ENCODE data around the gene GTPBP4.

Gene GTPBP4

DNA sequence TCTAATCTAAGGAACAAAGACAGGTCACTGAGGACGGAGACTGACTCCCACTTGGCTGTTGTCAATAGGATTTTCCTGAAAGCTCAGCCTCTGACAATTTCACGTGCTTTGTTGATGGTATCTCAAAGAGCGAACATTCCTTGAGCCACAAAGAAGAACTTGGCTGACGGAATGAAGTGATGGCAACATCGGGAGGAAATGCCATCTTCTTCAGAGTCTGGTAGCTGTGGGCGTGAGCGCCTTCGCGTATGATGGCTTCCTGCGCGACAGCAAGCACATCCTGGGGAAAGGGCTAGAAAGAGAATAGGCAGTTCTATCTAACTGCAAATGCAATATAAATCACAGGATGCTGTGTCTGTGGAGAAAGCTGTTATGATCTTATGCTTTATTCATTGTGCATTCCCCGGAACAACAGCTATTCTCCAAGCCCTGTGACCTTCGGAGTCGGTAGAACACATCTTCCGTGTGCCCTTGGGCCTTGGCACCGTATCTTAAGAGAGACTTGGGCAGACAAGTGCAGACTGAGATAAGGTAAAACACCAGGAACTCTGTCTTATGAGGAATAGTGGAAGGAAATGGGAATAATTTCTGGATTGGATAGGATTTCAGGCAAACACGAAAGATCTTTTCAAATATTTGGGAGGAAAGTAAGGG, 19.6 kb upstream of the GTPBP4 start:
- no peak for DNase-seq

GRCh38 chr10:969473-970150, 18.6 kb upstream of the GTPBP4 start:
- DNase-seq, result no peak

DNA sequence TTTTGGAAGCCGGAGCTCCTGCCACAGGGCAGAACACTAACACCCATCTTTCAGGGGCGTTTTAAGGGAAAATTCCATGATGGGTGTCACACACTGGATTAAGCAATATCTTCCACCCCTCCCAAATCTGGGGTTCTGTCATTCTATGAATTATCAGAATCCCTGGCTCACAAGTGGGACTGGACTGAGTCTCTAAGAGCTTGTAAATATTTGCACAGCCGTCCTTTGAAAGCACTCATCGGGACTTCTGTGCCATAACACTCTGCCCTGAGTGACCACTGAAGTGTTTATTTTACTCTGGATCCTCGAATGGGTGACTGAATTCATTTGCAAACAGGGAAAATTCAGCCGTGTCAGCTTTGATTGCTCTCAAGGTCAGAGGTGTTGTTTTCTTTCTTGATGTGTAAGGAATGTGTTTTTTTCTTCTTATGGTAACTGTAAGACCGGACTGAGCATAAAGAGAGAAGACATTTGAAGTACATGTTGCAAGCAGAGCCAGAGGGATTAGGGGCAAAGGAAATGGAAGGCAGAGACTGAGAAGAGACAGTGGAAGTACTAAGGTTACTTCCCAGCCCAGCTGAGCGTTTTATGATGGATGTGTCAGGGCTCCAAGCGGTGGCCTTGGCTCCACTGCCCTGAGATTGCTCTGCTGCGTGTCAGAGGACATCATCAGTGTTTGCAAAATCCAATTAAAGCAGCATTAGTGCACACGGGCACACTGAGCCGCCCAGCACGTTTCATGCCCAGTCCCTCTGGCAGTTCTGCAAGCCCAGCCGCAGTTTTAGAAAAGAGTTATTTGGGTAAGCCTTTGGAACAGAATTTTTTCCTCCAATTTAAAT, 17.7 kb upstream of the GTPBP4 start:
- DNase-seq, result no peak

- no peak for DNase-seq
Measured at GRCh38 chr10:971150-971542, 17.1 kb upstream of the GTPBP4 start.

GRCh38 chr10:971613-972012, 16.6 kb upstream of the GTPBP4 start:
- DNase-seq, result no peak

DNA sequence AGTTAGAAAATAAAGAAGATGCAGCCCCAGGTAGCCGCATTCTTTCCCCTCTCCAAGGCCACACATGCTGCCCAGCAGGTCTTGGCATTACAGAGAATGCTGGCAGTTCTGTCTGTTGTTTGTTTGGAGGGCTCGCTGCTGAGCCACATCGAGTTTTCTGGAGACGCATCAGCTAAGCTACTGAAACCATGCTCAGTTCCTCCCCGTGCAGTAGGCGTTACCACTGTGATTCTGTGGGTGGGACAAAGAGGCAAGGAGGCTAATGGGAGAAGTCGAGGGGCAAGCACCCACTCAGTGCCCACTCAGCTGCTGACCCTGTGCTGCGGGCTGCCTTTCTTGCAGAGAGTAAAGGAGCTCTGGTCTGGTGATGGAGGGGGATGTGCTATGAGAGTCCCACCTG, 15.5 kb upstream of the GTPBP4 start:
- no peak for DNase-seq

DNA sequence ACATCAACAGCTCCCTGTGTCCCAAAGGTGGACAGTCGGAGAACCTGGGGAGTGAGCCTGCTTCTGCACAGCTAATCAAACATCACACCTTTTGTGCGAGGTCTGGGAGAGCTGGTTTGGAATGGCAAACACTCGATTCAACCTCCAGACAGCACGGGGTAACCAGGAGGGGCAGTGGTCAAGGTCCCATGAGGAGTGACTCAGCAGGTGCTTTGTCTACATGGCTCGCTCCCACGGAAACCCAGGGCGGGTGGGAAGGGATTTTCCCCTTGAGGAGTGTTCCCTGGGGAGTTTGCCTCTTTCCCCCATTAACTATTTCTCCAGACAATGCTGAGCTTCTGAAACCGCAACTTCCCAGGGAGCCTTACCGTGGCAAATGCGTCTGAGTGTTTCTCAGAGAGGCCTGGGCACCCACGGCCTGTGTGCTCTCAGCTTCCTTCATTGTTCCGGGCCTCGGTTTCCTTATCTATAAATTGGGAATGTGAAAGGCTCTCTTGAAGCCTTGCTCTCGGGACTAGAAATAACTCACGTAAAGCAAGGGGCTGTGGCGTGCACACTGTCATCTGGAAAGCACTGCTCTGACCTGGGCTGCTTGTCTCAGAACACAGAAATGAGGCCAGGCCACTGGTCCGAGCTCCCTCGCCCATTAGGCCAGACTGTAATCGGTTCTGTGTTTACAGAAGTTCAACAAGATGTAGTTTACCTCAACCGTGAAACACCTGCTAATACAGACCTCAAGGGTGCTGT, 14.0 kb upstream of the GTPBP4 start:
- no peak for DNase-seq

DNA sequence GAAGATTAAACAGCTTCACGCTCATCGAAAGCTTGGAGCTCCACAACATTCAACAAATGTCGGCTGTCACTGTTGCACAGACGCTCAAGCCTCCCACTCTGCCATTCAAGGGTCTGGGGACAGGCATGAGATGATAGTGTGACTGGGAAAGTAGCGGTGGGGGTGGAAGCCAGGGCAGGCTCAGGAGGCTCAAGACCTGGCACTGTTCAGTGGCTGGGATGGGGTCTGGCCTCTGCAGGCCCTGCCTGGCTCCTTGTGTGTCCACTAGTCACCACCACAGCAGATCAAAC, 13.5 kb upstream of the GTPBP4 start:
- no peak for DNase-seq

DNA sequence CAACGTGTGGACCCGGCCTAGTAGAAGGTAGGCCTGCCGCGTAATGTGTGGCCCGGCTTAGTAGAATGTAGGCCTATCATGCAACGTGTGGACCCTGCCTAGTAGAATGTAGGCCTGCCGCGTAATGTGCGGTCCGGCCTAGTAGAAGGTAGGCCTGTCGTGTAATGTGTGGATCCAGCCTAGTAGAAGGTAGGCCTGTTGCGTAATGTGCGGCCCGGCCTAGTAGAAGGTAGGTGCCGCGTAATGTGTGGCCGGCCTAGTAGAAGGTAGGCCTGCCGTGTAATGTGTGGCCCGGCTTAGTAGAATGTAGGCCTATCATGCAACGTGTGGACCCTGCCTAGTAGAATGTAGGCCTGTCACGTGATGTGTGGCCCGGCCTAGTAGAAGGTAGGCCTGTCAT, 11.9 kb upstream of the GTPBP4 start:
- DNase-seq, result no peak

- DNase-seq, result no peak
Measured at GRCh38 chr10:978826-979421, 9.3 kb upstream of the GTPBP4 start.

DNA sequence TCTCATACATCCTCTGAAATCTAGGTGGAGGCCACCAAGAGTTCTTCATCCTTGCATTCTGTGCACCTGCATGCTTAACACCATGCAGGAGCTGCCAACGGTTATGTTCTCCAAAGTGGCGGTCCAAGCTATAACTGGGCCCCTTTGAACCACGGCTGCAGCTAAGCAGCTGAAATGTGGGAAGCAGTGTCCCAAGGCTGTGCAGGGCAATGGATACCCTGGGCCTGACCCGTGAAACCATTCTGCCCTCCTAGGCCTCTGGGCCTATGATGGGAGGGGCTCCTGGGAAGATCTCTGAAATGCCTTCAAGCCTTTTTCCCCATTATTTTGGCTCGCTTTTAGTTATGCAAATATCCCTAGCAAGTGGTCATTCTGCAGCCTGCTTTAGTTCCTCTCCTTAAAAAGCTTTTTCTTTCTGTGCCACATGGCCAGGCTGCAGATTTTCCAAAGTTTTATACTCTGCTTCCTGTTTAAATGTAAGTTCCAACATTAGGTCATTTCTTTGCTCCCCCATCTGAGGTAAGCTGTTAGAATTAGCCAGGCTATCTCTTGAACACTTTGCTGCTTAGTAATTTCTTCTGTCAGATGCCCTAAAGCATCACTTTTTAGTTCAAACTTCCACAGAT, 7.7 kb upstream of the GTPBP4 start:
- DNase-seq, result no peak

- no peak for DNase-seq
Measured at GRCh38 chr10:983401-983800, 4.8 kb upstream of the GTPBP4 start.

DNA sequence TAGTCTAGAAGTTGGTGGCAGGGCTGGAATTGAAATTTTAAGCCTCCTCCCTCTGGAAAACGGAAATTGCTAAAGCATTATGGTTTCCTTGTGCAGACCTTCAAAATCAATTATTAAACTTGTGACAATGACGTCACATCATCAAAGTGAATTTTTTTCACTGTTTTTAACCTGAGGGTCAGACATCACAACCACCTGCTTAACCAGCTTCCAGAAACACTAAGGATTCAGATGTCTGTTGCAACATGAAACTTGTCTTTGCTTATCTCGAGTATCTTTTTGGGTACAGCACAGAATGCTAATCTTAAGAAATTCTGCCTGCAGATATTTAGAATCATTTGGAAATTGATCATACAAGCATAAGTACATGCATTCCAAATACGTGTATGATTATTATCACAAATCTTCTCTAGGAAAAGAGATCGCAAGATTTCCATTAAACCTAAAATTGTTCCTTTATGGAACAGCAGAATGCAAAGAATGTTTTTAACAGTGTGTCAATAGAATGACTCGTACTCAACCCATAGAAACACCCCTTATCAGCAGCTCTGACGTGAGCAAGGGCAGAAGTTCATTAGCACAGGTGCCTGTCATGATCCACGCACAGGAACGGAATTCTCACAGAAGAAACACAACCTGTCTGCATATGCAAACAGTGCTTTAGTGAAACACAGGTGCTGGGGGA, 4.1 kb upstream of the GTPBP4 start:
- DNase-seq, result no peak

GRCh38 chr10:985361-985760, 2.9 kb upstream of the GTPBP4 start:
- DNase-seq, result no peak

- DNase-seq, result no peak
Measured at GRCh38 chr10:986137-986825, 2.0 kb upstream of the GTPBP4 start.

DNA sequence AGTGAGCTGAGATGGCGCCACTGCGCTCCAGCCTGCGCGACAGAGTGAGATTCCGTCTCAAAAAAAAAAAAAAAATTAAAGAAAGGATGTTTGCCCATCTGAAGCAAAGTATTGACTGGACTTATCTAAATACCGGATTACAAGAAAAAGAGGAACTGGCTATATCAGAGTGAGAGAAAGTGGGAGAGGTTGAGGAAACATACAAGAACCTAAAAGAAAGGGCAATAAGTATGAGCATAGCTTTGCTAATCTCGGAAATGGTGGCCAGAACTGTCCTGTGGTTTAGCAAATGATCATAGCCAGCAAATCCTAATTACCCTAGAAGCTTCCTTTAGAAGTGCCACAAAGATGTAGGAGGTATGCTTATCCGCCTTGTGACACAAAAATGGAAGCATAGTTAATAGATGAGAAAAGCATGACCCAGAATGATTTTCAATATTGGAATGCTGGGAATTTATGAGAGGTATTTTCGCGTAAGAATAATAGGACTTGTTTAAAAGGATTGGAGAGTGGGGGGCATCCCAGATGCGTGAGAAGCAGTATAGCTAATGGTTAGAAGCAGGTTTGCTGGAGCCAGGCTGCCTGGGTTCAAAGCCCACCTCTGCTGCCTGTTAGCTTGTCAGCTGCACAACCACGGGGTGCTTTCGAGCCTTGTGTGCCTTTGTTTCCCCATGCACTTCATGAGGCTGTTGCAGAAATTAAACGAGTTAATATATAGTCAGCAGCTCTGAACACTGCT, 1.2 kb upstream of the GTPBP4 start:
- no peak for DNase-seq

GRCh38 chr10:987620-987869, 689 bp upstream of the GTPBP4 start:
- no peak for DNase-seq

DNA sequence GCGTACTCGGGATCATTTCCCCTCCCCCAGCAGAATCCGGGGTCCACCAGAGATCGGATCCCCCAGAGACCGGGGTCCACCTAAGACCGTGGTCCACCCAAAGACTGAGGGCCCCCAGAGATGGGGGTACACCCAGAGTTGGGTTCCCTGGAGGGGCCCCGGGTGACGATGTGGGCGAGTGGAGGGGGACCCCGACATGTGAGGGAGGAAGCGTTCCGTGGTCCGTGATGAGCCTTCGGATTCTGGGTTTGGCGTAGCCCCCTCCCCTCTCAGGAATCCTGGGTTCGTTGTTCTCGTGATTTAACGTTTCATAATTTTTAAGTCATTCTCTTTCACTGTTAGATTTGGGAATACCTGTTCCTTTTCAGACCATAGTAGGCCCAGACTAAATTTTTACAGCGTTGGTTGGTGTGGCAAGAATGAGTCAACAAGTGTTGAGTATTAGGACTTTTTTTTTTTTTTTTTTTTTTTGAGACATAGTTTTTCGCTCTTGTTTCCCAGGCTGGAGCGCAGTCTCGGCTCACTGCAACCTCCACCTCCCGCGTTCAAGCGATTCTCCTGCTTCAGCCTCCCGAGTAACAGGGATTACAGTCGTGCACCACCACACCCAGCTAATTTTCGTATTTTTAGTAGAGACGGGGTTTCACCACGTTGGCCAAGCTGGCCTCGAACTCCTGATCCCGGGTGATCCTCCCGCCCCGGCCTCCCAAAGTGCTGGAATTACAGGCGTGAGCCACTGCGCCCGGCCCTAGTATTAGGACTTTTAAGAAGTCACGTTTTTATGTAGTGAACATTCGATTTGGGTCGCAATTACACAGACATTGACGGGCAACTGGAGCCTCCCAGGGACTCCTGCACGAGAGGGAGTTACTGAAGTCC, 672 bp downstream of the GTPBP4 start:
- DNase-seq, result peak; percentile 29 to 32

GRCh38 chr10:990808-991207, 2.6 kb downstream of the GTPBP4 start:
- DNase-seq, result no peak

GRCh38 chr10:992467-992866, 4.2 kb downstream of the GTPBP4 start:
- DNase-seq, result no peak

All from activated CD4-positive, alpha-beta T cell treated with anti-CD3 and anti-CD28 coated beads, Interleukin-2, amount 50 U/mL, for 4 hours (primary cell).